KMS-11 (cell line): ENCODE results near the gene PCDHB15.

Experiments
- H2AFZ ChIP-seq: fragments of 200-600 bp; sonication (generic); 2 replicates; pipeline ENCODE4 v1.6.1; 2016; ENCODE audit warnings: antibody characterized with exemption, mixed run types, low read depth
- H3K27ac ChIP-seq: fragments of 200-600 bp; sonication (generic); 2 replicates; pipeline ENCODE4 v1.6.1; 2016; ENCODE audit warnings: mild to moderate bottlenecking, mixed run types
- H3K27me3 ChIP-seq: fragments of 200-600 bp; sonication (generic); 2 replicates; pipeline ENCODE4 v1.6.1; 2017; ENCODE audit warnings: mild to moderate bottlenecking, low read depth, mixed run types, moderate library complexity; ENCODE audit not compliant: insufficient read depth
- H3K36me3 ChIP-seq: fragments of 200-600 bp; sonication (generic); 2 replicates; pipeline ENCODE4 v1.6.1; 2017; ENCODE audit warnings: mild to moderate bottlenecking, mixed run types; ENCODE audit not compliant: insufficient read depth
- H3K4me1 ChIP-seq: fragments of 200-600 bp; sonication (generic); 2 replicates; pipeline ENCODE4 v1.6.1; 2016; ENCODE audit warnings: mild to moderate bottlenecking, low read depth, mixed run types; ENCODE audit not compliant: poor library complexity, severe bottlenecking
- H3K4me2 ChIP-seq: fragments of 200-600 bp; sonication (generic); 2 replicates; pipeline ENCODE4 v1.7.0; 2016; ENCODE audit warnings: mild to moderate bottlenecking, mixed run types
- H3K4me3 ChIP-seq: fragments of 200-600 bp; sonication (generic); IDR thresholded peaks from 2 replicates; pipeline ENCODE4 v1.6.1; 2017; ENCODE audit warnings: low read depth, low read length, mixed read lengths; ENCODE audit not compliant: insufficient read depth
- H3K79me2 ChIP-seq: fragments of 200-600 bp; sonication (generic); 2 replicates; pipeline ENCODE4 v1.6.1; 2016; ENCODE audit warnings: low read depth, mixed run types; ENCODE audit not compliant: insufficient read depth
- H3K9ac ChIP-seq: fragments of 200-600 bp; sonication (generic); 2 replicates; pipeline ENCODE4 v1.6.1; 2016; ENCODE audit warnings: mild to moderate bottlenecking, mixed run types
- H4K20me1 ChIP-seq: fragments of 200-600 bp; sonication (generic); 2 replicates; pipeline ENCODE4 v1.6.1; 2016; ENCODE audit warnings: mild to moderate bottlenecking, mixed run types; ENCODE audit not compliant: insufficient read depth
- TF ChIP-seq, protein P1 (sequence below): fragments of 200-600 bp; sonication (generic); conservative IDR thresholded peaks from 2 replicates; pipeline ENCODE4 v1.6.1; 2017; ENCODE audit warnings: low read depth, mild to moderate bottlenecking, antibody characterized with exemption, low read length, moderate library complexity, mixed read lengths

The PCDHB15 gene

DNA sequence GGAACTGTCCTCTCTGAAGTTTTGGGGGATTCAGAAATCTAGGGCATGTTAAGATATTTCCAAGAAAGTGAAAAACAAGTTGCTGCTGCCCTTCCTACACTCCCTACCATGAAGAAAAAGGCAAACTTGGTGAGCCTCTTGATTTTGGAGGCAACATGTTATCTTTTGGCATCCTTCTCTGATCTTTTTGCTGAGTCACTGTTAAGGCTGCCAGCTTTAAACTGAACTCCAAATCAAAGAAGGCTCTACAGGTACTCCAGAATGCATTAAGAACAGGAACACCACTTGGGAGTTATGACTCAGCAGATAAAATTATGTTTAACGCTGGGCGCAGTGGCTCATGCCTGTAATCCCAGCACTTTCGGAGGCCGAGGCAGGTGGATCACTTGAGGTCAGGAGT lies 24.0 kb downstream of the PCDHB15 start:
- TF ChIP-seq, protein P1, sequence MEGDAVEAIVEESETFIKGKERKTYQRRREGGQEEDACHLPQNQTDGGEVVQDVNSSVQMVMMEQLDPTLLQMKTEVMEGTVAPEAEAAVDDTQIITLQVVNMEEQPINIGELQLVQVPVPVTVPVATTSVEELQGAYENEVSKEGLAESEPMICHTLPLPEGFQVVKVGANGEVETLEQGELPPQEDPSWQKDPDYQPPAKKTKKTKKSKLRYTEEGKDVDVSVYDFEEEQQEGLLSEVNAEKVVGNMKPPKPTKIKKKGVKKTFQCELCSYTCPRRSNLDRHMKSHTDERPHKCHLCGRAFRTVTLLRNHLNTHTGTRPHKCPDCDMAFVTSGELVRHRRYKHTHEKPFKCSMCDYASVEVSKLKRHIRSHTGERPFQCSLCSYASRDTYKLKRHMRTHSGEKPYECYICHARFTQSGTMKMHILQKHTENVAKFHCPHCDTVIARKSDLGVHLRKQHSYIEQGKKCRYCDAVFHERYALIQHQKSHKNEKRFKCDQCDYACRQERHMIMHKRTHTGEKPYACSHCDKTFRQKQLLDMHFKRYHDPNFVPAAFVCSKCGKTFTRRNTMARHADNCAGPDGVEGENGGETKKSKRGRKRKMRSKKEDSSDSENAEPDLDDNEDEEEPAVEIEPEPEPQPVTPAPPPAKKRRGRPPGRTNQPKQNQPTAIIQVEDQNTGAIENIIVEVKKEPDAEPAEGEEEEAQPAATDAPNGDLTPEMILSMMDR, result no peak
- H2AFZ ChIP-seq, result no peak overlapping the region
- no peaks in the 10 kb centered on the region for H3K4me1 ChIP-seq
- no peaks in the 10 kb centered on the region for H4K20me1 ChIP-seq
- no peak overlapping the region for H3K4me2 ChIP-seq
- H3K27me3 ChIP-seq, result no peaks in the 10 kb centered on the region
- no peaks in the 10 kb centered on the region for H3K79me2 ChIP-seq
- H3K9ac ChIP-seq, result no peak overlapping the region
- no peak overlapping the region for H3K27ac ChIP-seq
- H3K36me3 ChIP-seq, result no peaks in the 10 kb centered on the region
- H3K4me3 ChIP-seq, result no peak overlapping the region

DNA sequence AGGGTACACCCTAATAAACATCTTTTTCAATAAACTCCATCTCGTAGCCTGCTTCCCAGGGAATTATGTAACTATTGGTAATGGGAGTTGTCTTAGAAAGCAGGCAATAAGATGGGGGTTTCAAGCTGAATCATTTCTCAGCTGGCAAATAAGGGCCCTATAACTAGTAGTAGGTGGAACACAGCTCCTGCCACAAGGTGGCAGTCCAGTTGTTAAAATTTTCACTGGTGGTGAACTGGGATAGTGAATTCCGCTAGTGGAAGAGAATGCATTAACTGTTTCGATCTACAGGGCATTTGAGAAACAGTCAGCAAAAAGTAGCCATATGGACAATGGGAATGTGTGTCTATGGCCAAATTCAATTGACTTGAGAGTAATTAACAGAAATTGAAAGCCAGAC lies 27.7 kb downstream of the PCDHB15 start:
- Histone ChIP-seq H3K27me3 (no peaks in the 10 kb centered on the region), H3K9ac (no peak overlapping the region), H3K27ac (no peak overlapping the region), H3K36me3 (no peaks in the 10 kb centered on the region), H4K20me1 (no peaks in the 10 kb centered on the region), H3K4me3 (no peak overlapping the region), H2AFZ (no peak overlapping the region), H3K4me2 (no peak overlapping the region), H3K4me1 (no peaks in the 10 kb centered on the region), H3K79me2 (no peaks in the 10 kb centered on the region)
- TF ChIP-seq, protein P1, result no peak

DNA sequence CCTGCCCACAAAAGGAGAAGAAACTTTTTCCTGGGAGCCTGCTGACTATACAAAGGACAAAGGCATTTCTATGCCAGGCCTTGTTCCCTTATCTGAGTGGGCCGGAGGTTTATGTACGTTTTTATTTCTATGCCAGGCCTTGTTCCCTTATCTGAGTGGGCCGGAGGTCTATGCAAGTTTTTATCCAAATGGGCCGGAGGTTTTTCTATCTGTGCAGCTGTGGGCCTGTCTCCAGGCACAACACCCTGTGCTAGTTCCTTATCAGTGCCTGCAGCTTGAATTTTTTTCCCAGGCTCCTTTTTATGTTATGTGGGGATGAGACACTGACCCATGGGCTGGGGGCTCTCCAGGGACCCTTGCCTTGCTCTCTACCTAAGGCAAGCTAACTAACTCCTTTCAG lies 53.2 kb downstream of the PCDHB15 start:
- no peak overlapping the region for H3K27ac ChIP-seq
- H3K27me3 ChIP-seq, result no peaks in the 10 kb centered on the region
- TF ChIP-seq, protein P1, result no peak
- no peaks in the 10 kb centered on the region for H3K79me2 ChIP-seq
- H3K4me3 ChIP-seq, result no peak overlapping the region
- no peaks in the 10 kb centered on the region for H3K4me1 ChIP-seq
- no peak overlapping the region for H3K4me2 ChIP-seq
- H3K36me3 ChIP-seq, result no peaks in the 10 kb centered on the region
- no peaks in the 10 kb centered on the region for H4K20me1 ChIP-seq
- no peak overlapping the region for H2AFZ ChIP-seq
- H3K9ac ChIP-seq, result no peak overlapping the region
